HepG2 (cell line): ENCODE results near the gene SCN7A. TPM values are rescaled to one million over a fixed set of nuclear protein-coding genes. Genes with fewer than 3 reads are reported as not detected.
A peak's percentile ranks its signal among the peaks of the same experiment; 100 is the strongest.

Source experiments
- ARID2 ChIP-seq: sonication (generic); formaldehyde crosslinking; IDR thresholded peaks from 2 replicates; pipeline ENCODE4 v1.8.1; 2022; ENCODE audit warnings: mild to moderate bottlenecking, missing genetic modification reagents, borderline replicate concordance
- HNRNPH1 ChIP-seq: fragments of 200-400 bp; formaldehyde crosslinking; optimal IDR thresholded peaks from 2 replicates; pipeline ENCODE3; 2017; ENCODE audit warnings: mild to moderate bottlenecking, low read depth, low read length
- LCORL ChIP-seq, 2 experiments: fragments of 450-650 bp in 1 of 2; sonication (generic) in 1 of 2; formaldehyde crosslinking in 1 of 2; IDR thresholded peaks; 2 replicates each; pipeline versions ENCODE4 v1.5.0 to v1.6.1; 2017 to 2020; ENCODE audit warnings: antibody characterized with exemption in 1 of 2, missing genetic modification reagents in 1 of 2
- NR2F2 ChIP-seq: IDR thresholded peaks from 2 replicates; pipeline ENCODE4 v1.6.1; 2012; ENCODE audit warnings: low read depth, inconsistent platforms, borderline replicate concordance
- NRL ChIP-seq: sonication (generic); formaldehyde crosslinking; IDR thresholded peaks from 2 replicates; pipeline ENCODE4 v1.5.0; 2020; ENCODE audit warnings: missing genetic modification reagents, mild to moderate bottlenecking, moderate library complexity, borderline replicate concordance
- SAP130 ChIP-seq: IDR thresholded peaks from 2 replicates; pipeline ENCODE4 v1.6.1; 2016; ENCODE audit warnings: low read depth
- TOPORS ChIP-seq: sonication (generic); formaldehyde crosslinking; IDR thresholded peaks from 2 replicates; pipeline ENCODE4 v1.8.0; 2023; ENCODE audit warnings: mild to moderate bottlenecking, missing genetic modification reagents
- YY1 ChIP-seq: IDR thresholded peaks from 2 replicates; pipeline ENCODE4 v1.6.1; 2011; ENCODE audit warnings: low read length, low read depth, moderate library complexity, mild to moderate bottlenecking; ENCODE audit not compliant: insufficient read depth, insufficient replicate concordance
- ZNF232 ChIP-seq: sonication (generic); formaldehyde crosslinking; IDR thresholded peaks from 2 replicates; pipeline ENCODE4 v1.4.0; 2020; ENCODE audit warnings: missing genetic modification reagents, borderline replicate concordance
- ZNF670 ChIP-seq: sonication (generic); formaldehyde crosslinking; IDR thresholded peaks from 2 replicates; pipeline ENCODE4 v1.8.0; 2022; ENCODE audit warnings: mild to moderate bottlenecking, missing genetic modification reagents, borderline replicate concordance
- ZNF747 ChIP-seq: sonication (generic); formaldehyde crosslinking; IDR thresholded peaks from 2 replicates; pipeline ENCODE4 v1.8.1; 2023; ENCODE audit warnings: missing genetic modification reagents, mild to moderate bottlenecking, borderline replicate concordance
- ZNF879 ChIP-seq: sonication (generic); formaldehyde crosslinking; IDR thresholded peaks from 2 replicates; pipeline ENCODE4 v1.8.1; 2023; ENCODE audit warnings: missing genetic modification reagents
- polyA plus RNA-seq, 8 experiments: library from polyadenylated mRNA; depleted of rRNA in 3 of 8; stranded (reverse) in 7 of 8; unstranded in 1 of 8; fragments of >200 nt; fragmentation: Illumina TruSeq in 4 of 8; extraction: Trizol in 4 of 8; gene quantifications; 2 replicates each; pipeline versions ENCODE4 v1.2.1 to v1.2.3, GENCODE V29; 2011 to 2016; ENCODE audit warnings: low read depth in 4 of 8, missing spikeins in 1 of 8, mixed read lengths in 1 of 8; ENCODE audit not compliant: insufficient read depth in 1 of 8
- total RNA-seq, 5 experiments: library from RNA; depleted of rRNA; stranded (reverse); fragments of >200 nt; fragmentation: Illumina TruSeq; extraction: Trizol; gene quantifications; 2 replicates each; pipeline ENCODE4 v1.2.3, GENCODE V29; 2016; ENCODE audit warnings: low read depth in 1 of 5
- TF ChIP-seq, protein P1 (sequence below): sonication (generic); formaldehyde crosslinking; IDR thresholded peaks from 2 replicates; pipeline ENCODE4 v1.4.0; 2020; ENCODE audit warnings: mild to moderate bottlenecking, missing genetic modification reagents, borderline replicate concordance
- TF ChIP-seq, protein P2 (sequence below): sonication (generic); formaldehyde crosslinking; IDR thresholded peaks from 2 replicates; pipeline ENCODE4 v1.5.1; 2020; ENCODE audit warnings: missing genetic modification reagents, mild to moderate bottlenecking, borderline replicate concordance
- TF ChIP-seq, protein P3 (sequence below): IDR thresholded peaks from 2 replicates; pipeline ENCODE4 v1.4.0; 2020; ENCODE audit warnings: mild to moderate bottlenecking, missing genetic modification reagents
- TF ChIP-seq, protein P4 (sequence below): sonication (generic); formaldehyde crosslinking; IDR thresholded peaks from 2 replicates; pipeline ENCODE4 v1.4.0; 2020; ENCODE audit warnings: missing genetic modification reagents, borderline replicate concordance

The SCN7A gene
- total and polyA plus RNA-seq, 2 of the 13 experiments (the other 11 are each of a cell fraction or from before 2014, with no cell fraction given), result 0.01 TPM; not detected in 1

DNA sequence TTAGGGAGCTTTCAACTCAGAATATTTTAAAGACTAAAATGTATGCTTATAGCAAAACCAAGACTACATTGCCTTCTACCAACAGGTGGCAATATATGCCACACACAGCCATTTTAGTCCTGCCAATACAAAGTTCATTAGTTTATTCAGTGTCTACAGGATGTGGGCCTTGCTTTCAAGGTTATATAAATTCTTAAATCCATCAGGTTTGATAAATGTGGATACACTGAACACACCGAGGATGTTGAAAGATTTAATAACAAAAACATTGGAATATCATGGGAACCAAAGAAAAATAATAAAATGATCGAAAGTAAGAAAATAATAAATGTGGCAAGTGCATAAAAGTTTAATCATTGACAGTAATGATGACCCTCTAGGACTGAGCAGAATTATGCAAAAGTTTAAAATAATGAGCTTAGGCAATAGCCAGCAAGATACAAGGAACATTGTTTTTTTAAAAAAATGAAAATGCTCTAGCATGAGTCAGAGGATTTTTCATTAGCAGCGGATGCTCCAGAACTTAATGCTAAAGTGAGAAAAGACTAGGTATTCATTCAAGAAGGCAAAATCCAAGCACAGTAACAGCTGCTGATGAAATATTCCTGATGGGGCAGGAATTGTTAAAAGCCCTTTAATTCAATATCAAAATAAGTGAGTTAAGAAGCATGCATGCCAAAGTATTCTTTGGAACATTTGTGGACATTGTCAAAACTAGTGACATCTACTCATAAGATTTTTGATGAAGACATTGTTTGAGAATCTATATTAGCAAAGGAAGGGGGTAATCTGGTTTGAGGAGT is 132.5 kb downstream of the SCN7A start (continued):
- TF ChIP-seq, protein P1, sequence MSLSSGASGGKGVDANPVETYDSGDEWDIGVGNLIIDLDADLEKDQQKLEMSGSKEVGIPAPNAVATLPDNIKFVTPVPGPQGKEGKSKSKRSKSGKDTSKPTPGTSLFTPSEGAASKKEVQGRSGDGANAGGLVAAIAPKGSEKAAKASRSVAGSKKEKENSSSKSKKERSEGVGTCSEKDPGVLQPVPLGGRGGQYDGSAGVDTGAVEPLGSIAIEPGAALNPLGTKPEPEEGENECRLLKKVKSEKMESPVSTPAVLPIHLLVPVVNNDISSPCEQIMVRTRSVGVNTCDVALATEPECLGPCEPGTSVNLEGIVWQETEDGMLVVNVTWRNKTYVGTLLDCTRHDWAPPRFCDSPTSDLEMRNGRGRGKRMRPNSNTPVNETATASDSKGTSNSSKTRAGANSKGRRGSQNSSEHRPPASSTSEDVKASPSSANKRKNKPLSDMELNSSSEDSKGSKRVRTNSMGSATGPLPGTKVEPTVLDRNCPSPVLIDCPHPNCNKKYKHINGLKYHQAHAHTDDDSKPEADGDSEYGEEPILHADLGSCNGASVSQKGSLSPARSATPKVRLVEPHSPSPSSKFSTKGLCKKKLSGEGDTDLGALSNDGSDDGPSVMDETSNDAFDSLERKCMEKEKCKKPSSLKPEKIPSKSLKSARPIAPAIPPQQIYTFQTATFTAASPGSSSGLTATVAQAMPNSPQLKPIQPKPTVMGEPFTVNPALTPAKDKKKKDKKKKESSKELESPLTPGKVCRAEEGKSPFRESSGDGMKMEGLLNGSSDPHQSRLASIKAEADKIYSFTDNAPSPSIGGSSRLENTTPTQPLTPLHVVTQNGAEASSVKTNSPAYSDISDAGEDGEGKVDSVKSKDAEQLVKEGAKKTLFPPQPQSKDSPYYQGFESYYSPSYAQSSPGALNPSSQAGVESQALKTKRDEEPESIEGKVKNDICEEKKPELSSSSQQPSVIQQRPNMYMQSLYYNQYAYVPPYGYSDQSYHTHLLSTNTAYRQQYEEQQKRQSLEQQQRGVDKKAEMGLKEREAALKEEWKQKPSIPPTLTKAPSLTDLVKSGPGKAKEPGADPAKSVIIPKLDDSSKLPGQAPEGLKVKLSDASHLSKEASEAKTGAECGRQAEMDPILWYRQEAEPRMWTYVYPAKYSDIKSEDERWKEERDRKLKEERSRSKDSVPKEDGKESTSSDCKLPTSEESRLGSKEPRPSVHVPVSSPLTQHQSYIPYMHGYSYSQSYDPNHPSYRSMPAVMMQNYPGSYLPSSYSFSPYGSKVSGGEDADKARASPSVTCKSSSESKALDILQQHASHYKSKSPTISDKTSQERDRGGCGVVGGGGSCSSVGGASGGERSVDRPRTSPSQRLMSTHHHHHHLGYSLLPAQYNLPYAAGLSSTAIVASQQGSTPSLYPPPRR, result no peak
- TF ChIP-seq NR2F2 (no peak), SAP130 (CRISPR knock-in tag) (peak; percentile 21; the same call in 1 of the 2 replicates), NRL (CRISPR knock-in tag) (no peak), ZNF232 (CRISPR knock-in tag) (no peak), ZNF747 (CRISPR knock-in tag) (no peak), YY1 (peak; percentile 67), ARID2 (CRISPR knock-in tag) (no peak), LCORL (IDR thresholded peaks at IDR 0.05) (no peak), LCORL (CRISPR knock-in tag; IDR thresholded peaks at IDR 0.05) (no peak), HNRNPH1 (no peak), ZNF879 (CRISPR knock-in tag) (no peak), ZNF670 (CRISPR knock-in tag) (no peak), TOPORS (no peak)
- TF ChIP-seq, protein P2, sequence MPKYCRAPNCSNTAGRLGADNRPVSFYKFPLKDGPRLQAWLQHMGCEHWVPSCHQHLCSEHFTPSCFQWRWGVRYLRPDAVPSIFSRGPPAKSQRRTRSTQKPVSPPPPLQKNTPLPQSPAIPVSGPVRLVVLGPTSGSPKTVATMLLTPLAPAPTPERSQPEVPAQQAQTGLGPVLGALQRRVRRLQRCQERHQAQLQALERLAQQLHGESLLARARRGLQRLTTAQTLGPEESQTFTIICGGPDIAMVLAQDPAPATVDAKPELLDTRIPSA, result no peak
- TF ChIP-seq, protein P3, sequence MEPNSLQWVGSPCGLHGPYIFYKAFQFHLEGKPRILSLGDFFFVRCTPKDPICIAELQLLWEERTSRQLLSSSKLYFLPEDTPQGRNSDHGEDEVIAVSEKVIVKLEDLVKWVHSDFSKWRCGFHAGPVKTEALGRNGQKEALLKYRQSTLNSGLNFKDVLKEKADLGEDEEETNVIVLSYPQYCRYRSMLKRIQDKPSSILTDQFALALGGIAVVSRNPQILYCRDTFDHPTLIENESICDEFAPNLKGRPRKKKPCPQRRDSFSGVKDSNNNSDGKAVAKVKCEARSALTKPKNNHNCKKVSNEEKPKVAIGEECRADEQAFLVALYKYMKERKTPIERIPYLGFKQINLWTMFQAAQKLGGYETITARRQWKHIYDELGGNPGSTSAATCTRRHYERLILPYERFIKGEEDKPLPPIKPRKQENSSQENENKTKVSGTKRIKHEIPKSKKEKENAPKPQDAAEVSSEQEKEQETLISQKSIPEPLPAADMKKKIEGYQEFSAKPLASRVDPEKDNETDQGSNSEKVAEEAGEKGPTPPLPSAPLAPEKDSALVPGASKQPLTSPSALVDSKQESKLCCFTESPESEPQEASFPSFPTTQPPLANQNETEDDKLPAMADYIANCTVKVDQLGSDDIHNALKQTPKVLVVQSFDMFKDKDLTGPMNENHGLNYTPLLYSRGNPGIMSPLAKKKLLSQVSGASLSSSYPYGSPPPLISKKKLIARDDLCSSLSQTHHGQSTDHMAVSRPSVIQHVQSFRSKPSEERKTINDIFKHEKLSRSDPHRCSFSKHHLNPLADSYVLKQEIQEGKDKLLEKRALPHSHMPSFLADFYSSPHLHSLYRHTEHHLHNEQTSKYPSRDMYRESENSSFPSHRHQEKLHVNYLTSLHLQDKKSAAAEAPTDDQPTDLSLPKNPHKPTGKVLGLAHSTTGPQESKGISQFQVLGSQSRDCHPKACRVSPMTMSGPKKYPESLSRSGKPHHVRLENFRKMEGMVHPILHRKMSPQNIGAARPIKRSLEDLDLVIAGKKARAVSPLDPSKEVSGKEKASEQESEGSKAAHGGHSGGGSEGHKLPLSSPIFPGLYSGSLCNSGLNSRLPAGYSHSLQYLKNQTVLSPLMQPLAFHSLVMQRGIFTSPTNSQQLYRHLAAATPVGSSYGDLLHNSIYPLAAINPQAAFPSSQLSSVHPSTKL (CRISPR knock-in tag), result peak; percentile 78
- TF ChIP-seq, protein P4, sequence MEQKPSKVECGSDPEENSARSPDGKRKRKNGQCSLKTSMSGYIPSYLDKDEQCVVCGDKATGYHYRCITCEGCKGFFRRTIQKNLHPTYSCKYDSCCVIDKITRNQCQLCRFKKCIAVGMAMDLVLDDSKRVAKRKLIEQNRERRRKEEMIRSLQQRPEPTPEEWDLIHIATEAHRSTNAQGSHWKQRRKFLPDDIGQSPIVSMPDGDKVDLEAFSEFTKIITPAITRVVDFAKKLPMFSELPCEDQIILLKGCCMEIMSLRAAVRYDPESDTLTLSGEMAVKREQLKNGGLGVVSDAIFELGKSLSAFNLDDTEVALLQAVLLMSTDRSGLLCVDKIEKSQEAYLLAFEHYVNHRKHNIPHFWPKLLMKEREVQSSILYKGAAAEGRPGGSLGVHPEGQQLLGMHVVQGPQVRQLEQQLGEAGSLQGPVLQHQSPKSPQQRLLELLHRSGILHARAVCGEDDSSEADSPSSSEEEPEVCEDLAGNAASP (CRISPR knock-in tag), result peak; percentile 57; the same call in 1 of the 2 replicates
